PC-3 (cell line): Measurements from ENCODE around the gene RNH1. TPM values are rescaled to one million over a fixed set of nuclear protein-coding genes. Genes with fewer than 3 reads are reported as not detected.

Experiments used
- ATAC-seq: fragments of 200-7000 bp; cut with Tn5 transposase; 2 replicates; pipeline ENCODE4 v1.9.1; 2020; ENCODE audit warnings: mild to moderate bottlenecking, moderate library complexity
- BruUV-seq: library from RNA; stranded (reverse); fragments of 400-500 nt; replicated peaks from 2 replicates; lab custom pipeline; 2021; lab: Mats Ljungman, UMichigan
- CTCF ChIA-PET: fragments of 300-600 bp; sonication (Branson Sonifier 250); formaldehyde crosslinking; loops from one replicate; lab custom pipeline; 2022; ENCODE audit warnings: antibody characterized with exemption; lab: Charles Lee
- POLR2A ChIA-PET: fragments of 300-600 bp; sonication (Branson Sonifier 250); formaldehyde crosslinking; loops from one replicate; lab custom pipeline; 2022; ENCODE audit warnings: antibody characterized with exemption; ENCODE audit not compliant: unreplicated experiment; lab: Charles Lee
- DNase-seq: peaks from one replicate; pipeline ENCODE4 v3.0.0-alpha.2; 2015
- H2AFZ ChIP-seq: fragments of 300-600 bp; sonication (generic); 2 replicates; pipeline ENCODE4 v1.6.0; 2016; ENCODE audit warnings: antibody characterized with exemption, low read length
- H3F3A ChIP-seq: fragments of 300-600 bp; sonication (generic); one replicate; pipeline ENCODE4 v1.6.0; 2017; ENCODE audit warnings: antibody characterized with exemption, low read length, control low read depth, mild to moderate bottlenecking; ENCODE audit not compliant: unreplicated experiment
- H3K27ac ChIP-seq: fragments of 300-600 bp; sonication (generic); 2 replicates; pipeline ENCODE4 v1.5.1; 2016; ENCODE audit warnings: mild to moderate bottlenecking, low read length
- H3K27me3 ChIP-seq: fragments of 300-600 bp; sonication (generic); 2 replicates; pipeline ENCODE4 v1.6.1; 2016; ENCODE audit warnings: low read length, mixed read lengths
- H3K36me3 ChIP-seq: fragments of 300-600 bp; sonication (generic); 2 replicates; pipeline ENCODE4 v1.6.1; 2016; ENCODE audit warnings: low read depth, mixed run types, low read length, mixed read lengths
- H3K4me1 ChIP-seq: fragments of 300-600 bp; sonication (generic); 2 replicates; pipeline ENCODE4 v1.5.1; 2016; ENCODE audit warnings: low read length; ENCODE audit not compliant: insufficient read depth
- H3K4me2 ChIP-seq: fragments of 300-600 bp; sonication (generic); 2 replicates; pipeline ENCODE4 v1.6.0; 2016; ENCODE audit warnings: low read length
- H3K4me3 ChIP-seq: fragments of 300-600 bp; sonication (generic); 2 replicates; pipeline ENCODE4 v1.5.1; 2016; ENCODE audit warnings: mild to moderate bottlenecking, low read length, mixed read lengths
- H3K79me2 ChIP-seq: fragments of 300-600 bp; sonication (generic); 2 replicates; pipeline ENCODE4 v1.6.1; 2017; ENCODE audit warnings: low read length, mixed read lengths
- H3K9ac ChIP-seq: fragments of 300-600 bp; sonication (generic); 2 replicates; pipeline ENCODE4 v1.6.0; 2016; ENCODE audit warnings: mild to moderate bottlenecking, low read length
- H3K9me2 ChIP-seq: fragments of 300-600 bp; sonication (generic); replicated peaks from 2 replicates; pipeline ENCODE4 v1.6.1; 2016; ENCODE audit warnings: mixed run types, low read length, mixed read lengths
- H3K9me3 ChIP-seq: fragments of 300-600 bp; sonication (generic); 2 replicates; pipeline ENCODE4 v1.6.1; 2016; ENCODE audit warnings: low read length, mixed read lengths
- H4K20me1 ChIP-seq: fragments of 300-600 bp; sonication (generic); 2 replicates; pipeline ENCODE4 v1.6.1; 2016; ENCODE audit warnings: low read length, mixed read lengths
- CTCF ChIP-seq: fragments of 300-600 bp; sonication (generic); conservative IDR thresholded peaks from 2 replicates; pipeline ENCODE4 v1.5.1; 2017; ENCODE audit warnings: antibody characterized with exemption, low read depth, mild to moderate bottlenecking, low read length
- EZH2 ChIP-seq: fragments of 300-600 bp; sonication (generic); IDR thresholded peaks from one replicate; pipeline ENCODE4 v1.6.1; 2017; ENCODE audit warnings: antibody characterized with exemption, mild to moderate bottlenecking, low read length; ENCODE audit not compliant: unreplicated experiment
- EZH2phosphoT487 ChIP-seq: fragments of 300-600 bp; sonication (generic); IDR thresholded peaks from 2 replicates; pipeline ENCODE4 v1.6.1; 2018; ENCODE audit warnings: mild to moderate bottlenecking, antibody characterized with exemption, low read length, borderline replicate concordance
- intact Hi-C: fragments of 100-400 bp; cut with micrococcal nuclease; formaldehyde crosslinking; loops from 2 replicates; pipeline ENCODE4 v1.9.0; 2023
- total RNA-seq: library from RNA; depleted of rRNA; stranded (reverse); fragments of >200 nt; gene quantifications from 2 replicates; pipeline ENCODE4 v1.2.3, GENCODE V29; 2014

Gene RNH1
- total RNA-seq, 1 experiment from 2014 or later, result 258 TPM

- ChIA-PET POLR2A (no interaction called here), CTCF (no interaction called here)
- Histone ChIP-seq H3K36me3 (peaks cover 2% of the 10 kb centered on the region; the same call in 1 of the 2 replicates), H3K27me3 (no peaks in the 10 kb centered on the region), H3K9me3 (no peaks in the 10 kb centered on the region), H3K9ac (no peak overlapping the region), H3K4me3 (no peak overlapping the region), H4K20me1 (no peaks in the 10 kb centered on the region), H3K4me2 (no peak overlapping the region), H3K9me2 (no peaks in the 10 kb centered on the region), H3K4me1 (no peaks in the 10 kb centered on the region), H2AFZ (no peak overlapping the region), H3K79me2 (no peaks in the 10 kb centered on the region), H3F3A (no peaks in the 10 kb centered on the region), H3K27ac (no peak overlapping the region)
- ATAC-seq (no peak), DNase-seq (no peak)
- intact Hi-C loops, result no loop called here
- TF ChIP-seq EZH2phosphoT487 (no peak), CTCF (no peak), EZH2 (no peak)
- BruUV-seq, result no TSS peak
Observed at GRCh38 chr11:516400-516799, 9.4 kb upstream of the RNH1 start.

- H3K9me2 ChIP-seq, result no peaks in the 10 kb centered on the region
- intact Hi-C loops, result no loop called here
- no peaks in the 10 kb centered on the region for H3F3A ChIP-seq
Observed at GRCh38 chr11:515131-515530, 8.1 kb upstream of the RNH1 start.

GRCh38 chr11:514606-515005 is 7.6 kb upstream of the RNH1 start:
- DNase-seq (no peak), ATAC-seq (no peak)
- no peaks in the 10 kb centered on the region for H3K9me2 ChIP-seq
- TF ChIP-seq EZH2 (no peak), CTCF (no peak), EZH2phosphoT487 (no peak)
- H3K4me2 ChIP-seq, result no peak overlapping the region
- no TSS peak for BruUV-seq
- no peak overlapping the region for H3K27ac ChIP-seq
- no peaks in the 10 kb centered on the region for H3K79me2 ChIP-seq
- H3K4me3 ChIP-seq, result no peak overlapping the region
- ChIA-PET CTCF (no interaction called here), POLR2A (no interaction called here)
- intact Hi-C loops, result no loop called here
- H3K27me3 ChIP-seq, result no peaks in the 10 kb centered on the region
- H2AFZ ChIP-seq, result no peak overlapping the region
- no peak overlapping the region for H3K9ac ChIP-seq
- no peaks in the 10 kb centered on the region for H3F3A ChIP-seq
- no peaks in the 10 kb centered on the region for H3K9me3 ChIP-seq
- no peaks in the 10 kb centered on the region for H3K4me1 ChIP-seq
- peaks cover 5% of the 10 kb centered on the region for H3K36me3 ChIP-seq
- H4K20me1 ChIP-seq, result no peaks in the 10 kb centered on the region

More at GRCh38 chr11:515131-515530, 8.1 kb upstream of the RNH1 start:
- Histone ChIP-seq H3K36me3 (peaks cover 2% of the 10 kb centered on the region; the same call in 1 of the 2 replicates), H3K27ac (no peak overlapping the region), H3K9ac (no peak overlapping the region), H4K20me1 (no peaks in the 10 kb centered on the region), H3K79me2 (no peaks in the 10 kb centered on the region), H3K4me3 (no peak overlapping the region), H2AFZ (no peak overlapping the region), H3K27me3 (no peaks in the 10 kb centered on the region), H3K4me2 (no peak overlapping the region), H3K4me1 (no peaks in the 10 kb centered on the region), H3K9me3 (no peaks in the 10 kb centered on the region)
- no TSS peak for BruUV-seq
- no peak for ATAC-seq
- CTCF ChIA-PET, result no interaction called here
- DNase-seq, result no peak
- TF ChIP-seq EZH2phosphoT487 (no peak), EZH2 (no peak), CTCF (no peak)
- POLR2A ChIA-PET, result no interaction called here
